Midbrain (tissue), 1 donor: Measurements from ENCODE around the gene UBXN10.
A peak's percentile ranks its signal among the peaks of the same experiment; 100 is the strongest.

Experiments
- DNase-seq: peaks from one replicate; lab custom pipeline; 2025; lab: John Stamatoyannopoulos, UW

The UBXN10 gene

DNA sequence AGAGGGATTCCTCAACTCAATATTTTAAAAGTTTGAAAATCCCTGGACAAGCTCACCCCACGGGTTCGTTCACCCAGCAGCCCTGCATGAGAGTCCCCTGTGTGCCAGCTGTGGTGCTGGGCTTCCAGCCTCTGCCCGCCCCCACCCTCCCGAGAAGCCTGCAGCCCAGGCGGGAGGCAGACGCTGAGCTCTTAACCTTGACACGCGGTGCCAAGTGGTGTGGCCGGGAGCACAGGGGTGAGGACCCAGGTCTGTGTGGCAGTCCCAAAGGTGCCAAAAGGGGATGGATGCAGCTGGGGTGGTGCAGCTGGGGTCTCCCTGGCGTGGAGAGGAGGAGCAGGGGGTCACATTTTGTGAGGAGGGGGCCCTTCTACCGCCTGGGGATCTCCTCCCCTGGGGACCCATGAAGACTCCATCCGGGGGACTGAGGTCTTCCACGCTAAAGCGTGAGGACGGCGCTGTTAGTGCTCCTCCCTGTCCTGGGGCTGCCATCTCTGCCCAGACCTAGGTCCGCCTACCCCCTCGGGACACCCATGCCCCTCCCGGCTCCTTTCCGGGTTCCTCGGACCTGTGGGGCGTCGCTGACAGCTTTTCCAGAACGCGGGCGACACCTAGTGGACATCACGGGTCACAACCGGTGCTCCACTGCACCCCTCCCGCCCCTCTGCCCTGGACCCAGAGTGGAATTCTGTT is 33.8 kb upstream of the UBXN10 start:
- peak; percentile 70 for DNase-seq

DNA sequence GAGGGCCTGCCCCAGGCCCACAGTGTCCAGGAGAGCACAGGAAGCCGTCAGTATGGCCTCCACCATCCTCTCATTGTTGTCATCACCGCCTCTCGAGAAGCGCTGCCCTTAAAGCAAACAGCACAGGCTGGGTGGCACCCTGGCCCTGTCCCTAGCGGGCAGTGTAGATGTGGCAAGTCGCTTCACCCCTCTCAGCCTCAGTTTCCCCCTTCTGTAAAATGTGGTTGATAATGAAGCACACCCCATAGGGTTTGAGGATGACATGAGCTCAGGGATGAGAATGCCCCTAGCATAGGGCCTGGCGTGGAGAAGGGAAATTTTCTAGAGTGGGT is 33.3 kb upstream of the UBXN10 start:
- DNase-seq, result no peak

DNA sequence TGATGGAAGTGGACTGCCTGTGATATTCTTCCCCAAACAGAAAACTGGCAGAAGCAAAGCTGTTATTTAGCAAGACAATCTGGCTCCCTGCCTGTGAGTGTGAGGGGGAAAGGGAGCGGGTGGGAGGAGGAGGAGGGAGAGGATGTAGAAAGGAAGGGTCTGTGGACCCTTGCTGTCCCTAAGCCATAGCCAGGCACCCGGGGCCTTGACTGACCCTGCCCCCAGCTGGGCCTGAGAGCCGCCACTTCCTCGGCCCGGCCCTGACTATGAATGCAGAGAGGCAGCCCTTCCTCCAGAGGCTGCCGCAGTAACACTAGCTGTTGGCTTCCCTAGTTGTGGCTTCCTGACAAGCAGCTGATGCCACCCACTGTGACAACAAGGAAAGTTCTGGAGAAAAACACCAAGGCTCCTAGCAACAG is 32.9 kb upstream of the UBXN10 start:
- peak; percentile 73 for DNase-seq

DNA sequence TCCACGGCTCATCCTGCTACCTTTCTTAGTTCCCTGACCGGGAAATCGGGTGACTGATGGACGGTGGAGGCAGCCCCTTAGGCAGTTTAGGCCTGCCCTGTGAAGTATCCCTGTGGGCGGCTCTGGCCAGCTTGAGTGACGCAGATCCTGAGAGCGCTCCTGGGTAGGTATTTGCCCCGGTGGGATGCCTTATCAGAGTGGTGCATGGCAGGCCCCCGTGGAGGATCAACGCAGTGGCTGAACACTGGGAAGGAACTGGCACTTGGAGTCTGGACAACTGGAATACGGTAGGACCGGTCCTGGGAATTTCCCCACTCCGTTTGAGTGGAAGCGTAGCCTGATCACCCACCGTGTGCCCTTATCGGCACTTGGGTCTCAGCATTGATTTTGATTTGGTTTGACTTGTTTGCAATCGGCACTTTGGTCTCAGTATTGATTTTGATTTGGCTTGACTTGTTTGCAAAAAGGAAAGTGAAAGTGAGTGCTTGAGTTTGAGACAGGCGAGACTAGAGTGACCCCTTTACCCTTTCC is 31.5 kb upstream of the UBXN10 start:
- no peak for DNase-seq

DNA sequence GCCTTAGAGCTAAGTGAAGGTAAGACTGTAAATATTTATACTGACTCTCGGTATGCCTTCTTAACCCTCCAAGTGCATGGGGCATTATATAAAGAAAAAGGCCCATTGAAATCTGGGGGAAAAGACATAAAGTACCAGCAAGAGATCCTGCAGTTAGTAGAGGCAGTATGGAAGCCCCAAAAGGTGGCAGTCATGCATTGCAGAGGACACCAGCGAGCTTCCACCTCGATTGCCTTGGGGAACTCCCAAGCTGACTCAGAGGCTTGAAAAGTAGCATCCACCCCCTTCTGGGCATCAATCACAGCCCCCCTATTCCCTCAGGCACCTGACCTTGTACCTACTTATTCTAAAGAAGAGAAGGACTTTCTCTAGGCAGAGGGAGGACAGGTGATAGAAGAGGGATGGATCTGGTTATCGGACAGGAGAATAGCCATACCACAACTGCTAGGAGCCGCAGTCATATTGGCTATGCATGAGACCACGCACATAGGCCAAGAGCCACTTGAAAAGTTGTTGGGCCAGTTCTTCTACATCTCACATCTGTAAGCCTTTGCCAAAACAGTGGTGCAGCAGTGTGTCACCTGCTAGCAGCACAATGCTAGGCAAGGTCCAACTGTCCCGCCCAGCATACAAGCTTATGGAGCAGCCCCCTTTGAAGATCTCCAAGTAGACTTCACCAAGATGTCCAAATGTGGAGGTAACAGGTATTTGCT is 27.4 kb upstream of the UBXN10 start:
- DNase-seq, result no peak

DNA sequence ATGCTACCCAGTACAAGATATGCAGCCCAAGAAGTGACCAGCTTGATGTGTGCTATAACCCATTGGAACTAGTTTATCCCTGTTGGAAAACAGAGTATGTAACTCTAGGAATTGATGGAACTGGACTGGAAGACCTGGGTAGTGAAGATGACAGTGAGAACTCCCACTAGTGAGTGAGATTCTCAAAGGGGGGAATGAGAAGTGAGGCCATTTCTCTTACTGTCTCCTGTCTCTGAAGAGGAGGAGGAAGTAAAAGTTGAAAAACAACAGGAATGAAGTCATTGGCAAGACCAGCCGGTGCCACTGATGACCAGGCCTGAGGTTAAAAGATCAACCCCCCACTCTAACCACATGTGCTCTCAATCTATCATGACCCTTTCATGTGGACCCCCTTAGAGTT is 25.9 kb upstream of the UBXN10 start:
- no peak for DNase-seq

DNA sequence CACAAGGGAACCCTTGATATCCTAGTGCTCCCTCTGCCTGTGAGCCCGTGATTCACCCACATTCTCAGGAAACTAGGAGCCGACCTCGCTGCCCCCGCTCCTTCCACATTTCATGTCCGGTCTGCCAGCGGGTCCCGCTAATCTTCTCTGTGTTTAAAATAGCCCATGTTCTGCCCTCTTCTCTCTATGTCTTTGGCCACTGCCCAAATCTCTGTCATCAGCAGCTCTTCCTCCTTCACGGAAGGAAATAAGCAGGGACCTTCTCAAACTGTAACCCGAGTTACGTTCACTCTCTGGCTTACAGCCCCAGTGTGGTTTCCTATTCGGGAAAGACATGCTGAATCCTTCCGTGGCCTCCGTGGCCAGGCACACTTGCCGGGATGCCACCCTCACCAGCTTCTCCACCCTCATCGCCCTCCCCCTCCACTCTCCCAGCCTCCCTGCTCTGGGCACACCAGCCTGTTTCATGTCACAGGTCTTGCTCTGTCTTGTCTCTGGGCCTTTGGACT is 21.1 kb upstream of the UBXN10 start:
- no peak for DNase-seq

DNA sequence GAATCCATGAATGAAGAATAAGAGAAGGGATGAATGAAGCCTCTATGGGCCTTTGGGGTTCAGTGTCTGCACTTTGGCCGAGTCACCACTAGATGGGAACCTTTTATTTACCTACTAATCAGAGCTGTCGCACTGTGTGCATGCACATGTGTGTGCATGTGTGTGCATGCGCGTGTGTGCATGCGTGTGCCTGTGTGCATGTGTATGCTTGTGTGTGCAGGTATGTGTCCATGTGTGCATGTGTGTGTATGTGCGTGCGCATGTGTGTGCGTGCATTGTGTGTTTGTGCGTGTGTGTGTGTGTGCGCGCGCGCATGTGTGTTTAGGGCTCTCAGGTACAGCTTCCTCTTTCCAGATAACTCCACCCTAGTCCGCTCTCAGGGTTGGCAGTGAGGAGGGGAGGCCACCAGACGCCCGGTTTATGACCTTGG is 20.4 kb upstream of the UBXN10 start:
- no peak for DNase-seq

DNA sequence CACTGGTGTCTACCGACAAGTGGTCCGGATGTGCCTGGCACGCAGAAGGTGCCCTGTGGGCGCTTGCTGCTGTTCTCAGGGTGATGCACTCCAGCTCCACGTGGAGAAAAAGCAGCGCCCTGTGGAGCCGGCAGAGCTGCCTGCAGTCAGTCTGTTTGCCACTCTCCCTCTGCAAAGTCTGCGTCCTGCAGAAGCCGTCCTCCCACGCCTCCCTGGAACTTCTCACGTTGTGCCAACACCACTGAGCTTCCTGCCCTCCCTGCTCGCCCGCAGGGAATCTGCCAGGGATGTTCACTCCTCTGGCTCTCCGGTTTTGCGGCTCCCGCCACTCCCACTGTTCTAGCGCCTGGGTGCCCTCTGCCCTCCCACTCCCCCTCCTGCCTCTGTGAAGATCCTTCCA is 19.8 kb upstream of the UBXN10 start:
- DNase-seq, result no peak

DNA sequence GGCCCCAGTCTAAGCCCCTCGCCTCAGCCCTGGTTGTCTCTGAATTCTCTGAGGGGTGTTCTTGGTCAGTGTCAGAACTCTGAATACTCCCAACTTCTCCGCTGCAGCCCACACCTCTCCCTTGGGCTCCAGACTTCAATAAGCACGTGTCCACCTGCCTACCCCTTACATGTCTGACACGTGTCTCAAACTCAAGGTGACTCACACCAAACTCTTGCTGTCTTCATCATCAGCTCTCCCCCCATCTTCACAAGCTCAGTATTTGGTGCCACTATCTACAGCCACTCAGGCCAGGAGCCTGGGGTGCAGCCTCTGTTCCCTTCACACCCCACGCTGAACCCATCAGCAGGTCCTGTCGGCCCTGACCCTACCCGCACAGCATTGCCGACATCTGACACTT is 18.8 kb upstream of the UBXN10 start:
- no peak for DNase-seq

DNA sequence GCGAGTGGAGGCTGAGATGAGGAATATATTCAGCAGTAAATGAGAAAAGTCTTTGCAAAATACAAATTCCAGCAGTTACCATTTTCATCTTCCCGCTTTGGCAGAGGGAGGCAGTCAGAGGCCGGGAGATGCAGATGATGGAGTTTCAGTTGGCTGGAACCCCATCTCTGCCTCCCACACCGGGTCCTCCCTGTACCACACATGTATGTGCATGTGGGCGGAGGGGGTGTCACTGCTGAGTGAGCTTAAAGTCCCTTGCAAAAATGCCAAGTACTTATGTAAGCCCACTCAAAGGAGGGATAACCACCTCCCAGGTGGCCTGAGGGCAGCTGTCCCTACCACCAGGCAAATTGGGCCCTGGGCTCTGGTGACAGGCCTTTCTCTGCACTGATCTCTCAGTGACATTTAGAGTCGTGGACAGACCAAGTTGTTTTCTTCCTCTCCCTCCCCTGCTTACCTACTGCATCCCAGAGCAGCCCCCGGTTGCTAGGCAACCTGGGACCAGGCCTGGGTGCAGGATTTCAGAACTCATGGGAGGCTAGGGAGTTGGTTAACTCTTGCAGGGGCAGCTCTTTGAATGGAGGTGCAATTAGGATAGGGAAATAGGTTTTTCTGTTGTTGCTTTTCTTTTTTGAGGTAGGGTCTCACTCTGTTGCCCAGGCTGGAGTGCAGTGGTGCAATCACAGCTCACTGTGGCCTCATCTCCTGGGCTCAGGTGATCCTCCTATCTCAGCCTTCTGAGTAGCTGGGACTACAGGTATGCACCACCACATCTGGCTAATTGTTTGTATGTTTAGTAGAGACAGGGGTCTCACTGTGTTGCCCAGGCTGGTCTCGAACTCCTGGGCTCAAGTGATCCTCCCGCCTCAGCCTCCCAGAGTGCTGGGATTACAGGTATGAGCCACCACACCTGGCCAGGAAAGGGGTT is 17.1 kb upstream of the UBXN10 start:
- DNase-seq, result no peak

DNA sequence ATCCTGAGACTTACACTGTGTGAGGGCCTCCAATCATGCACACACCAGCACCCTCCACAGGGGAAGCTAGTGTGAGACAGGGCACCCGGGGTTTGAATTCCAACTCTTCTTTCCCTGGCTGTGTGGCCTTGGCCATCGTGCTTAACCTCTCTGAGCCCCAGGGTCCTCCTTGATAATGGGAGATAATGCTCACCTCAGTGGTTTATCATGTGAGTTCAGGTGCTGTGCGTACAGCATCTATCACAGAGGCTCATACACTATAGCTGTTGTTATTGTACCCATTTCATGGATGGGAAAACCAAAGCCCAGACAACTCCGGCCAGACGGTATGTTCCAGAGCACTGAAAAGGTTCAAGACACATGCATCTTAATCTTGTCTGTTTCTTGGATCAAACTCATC is 16.0 kb upstream of the UBXN10 start:
- no peak for DNase-seq

DNA sequence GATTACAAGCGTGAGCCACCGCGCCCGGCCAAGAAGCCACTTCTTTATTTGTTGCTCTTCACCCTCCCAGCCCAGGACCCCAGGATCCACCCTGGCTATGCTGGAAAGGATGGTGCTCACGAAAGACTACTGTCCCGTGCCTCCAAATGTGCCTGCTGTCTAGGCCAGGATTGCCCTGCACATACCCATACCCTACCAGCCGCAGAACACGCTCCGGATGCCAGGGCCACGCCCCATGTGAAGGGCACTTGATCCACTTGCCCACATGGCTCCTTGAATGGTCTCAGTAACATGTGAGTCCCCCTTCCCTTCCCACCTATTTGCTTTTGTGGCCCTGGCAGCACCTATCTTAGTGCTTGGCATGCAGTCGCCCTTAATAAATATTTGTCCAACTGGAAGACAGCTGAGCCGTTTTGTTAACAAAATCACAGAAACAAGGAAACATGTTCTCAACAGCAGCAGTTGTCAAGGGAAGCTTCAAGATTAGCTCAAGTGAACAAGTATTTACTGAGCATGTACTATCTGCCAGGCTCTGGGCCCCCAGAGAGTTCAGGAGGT is 13.8 kb upstream of the UBXN10 start:
- DNase-seq, result no peak

DNA sequence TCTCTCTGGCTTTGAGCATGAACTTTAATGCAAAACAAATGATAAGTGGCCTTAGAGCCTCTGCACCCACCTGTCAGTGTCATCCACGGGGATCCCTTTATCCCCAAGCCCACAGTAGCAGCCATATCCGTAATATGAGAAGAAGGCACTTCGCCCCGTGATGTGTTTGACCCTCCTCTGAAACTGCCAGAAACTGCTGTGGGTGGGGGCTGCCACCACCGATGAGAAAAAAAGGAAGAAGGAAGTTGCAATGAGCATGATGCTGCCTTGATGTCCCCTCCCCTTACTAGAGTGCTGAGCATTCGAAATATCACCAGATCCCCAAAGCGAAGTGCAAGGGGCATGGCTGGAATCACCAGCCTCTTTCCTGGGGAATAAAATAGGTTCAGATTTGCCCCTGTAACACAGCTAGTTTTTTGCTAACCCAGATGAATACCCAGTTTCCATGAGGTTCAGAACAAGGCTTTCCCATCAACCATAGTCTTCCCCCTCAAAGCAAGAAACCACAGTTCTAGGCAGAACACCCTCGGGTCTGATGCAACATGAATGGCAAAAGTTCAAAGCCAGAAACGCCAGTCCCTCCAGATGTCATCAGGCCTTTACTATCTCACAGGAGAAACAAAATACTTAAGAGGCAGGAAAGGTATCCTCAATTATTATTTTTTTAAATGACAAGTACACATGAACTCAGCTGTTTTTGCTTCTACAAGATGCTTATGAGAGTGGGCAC is 10.8 kb upstream of the UBXN10 start:
- DNase-seq, result no peak

DNA sequence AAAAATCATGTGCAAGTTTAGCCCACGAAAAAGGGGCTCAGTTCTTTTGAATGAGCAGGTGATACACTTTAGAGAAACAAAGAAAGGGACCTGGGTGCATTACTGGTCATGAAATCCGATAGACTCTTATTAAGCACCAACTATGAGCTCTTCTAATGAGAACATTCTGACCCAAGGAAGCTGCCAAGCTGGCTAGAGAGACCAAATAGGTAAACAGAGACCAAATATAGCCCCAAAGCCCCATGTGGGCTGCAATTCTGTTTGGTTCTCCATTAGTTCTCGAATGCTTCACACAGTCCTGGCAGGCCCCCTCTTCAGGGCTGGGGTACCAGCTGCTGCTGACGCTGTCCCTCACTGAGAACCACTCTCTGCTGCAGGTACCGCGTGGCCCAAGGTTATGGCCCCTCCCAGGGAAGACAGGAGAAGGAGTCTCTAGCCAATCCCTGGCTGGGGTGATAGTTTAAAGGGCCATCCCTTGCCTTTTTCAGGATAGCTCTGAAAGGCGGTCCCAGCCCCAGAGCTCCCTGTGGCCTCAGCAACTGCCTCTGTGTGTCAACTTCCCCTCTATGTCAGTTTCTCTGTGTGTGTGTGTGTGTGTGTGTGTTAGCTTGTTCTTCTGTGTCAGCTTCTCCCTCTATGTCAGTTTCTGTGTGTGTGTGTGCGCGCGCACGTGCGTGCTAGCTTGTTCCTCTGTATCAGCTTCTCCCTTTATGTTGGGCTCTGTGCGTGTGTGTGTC is 7.1 kb upstream of the UBXN10 start:
- no peak for DNase-seq

DNA sequence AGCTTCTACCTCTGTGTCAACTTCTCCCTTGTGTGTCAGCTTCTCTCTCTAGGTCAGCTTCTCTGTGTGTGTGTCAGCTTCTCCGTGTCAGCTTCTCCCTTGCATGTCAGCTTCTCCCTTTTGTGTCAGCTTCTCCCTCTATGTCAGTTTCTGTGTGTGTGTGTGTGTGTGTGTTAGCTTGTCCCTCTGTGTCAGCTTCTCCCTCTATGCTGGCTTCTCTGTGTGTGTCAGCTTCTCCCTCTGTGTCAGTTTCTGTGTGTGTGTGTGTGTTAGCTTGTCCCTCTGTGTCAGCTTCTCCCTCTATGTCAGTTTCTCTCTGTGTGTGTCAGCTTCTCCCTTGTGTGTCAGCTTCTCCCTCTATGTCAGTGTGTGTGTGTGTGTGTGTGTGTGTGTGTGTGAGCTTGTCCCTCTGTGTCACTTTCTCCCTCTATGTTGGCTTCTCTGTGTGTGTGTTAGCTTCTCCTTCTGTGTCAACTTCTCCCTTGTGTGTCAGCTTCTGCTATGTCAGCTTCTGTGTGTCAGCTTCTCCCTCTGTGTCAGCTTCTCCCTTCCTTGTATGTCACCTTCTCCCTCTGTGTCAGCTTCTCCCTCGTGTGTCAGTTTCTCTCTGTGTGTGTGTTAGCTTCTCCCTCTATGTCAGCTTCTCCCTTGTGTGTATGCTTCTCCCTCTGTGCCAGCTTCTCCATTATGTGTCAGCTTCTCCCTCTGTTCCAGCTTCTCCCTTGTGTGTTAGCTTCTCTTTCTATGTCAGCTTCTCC is 6.3 kb upstream of the UBXN10 start:
- no peak for DNase-seq

DNA sequence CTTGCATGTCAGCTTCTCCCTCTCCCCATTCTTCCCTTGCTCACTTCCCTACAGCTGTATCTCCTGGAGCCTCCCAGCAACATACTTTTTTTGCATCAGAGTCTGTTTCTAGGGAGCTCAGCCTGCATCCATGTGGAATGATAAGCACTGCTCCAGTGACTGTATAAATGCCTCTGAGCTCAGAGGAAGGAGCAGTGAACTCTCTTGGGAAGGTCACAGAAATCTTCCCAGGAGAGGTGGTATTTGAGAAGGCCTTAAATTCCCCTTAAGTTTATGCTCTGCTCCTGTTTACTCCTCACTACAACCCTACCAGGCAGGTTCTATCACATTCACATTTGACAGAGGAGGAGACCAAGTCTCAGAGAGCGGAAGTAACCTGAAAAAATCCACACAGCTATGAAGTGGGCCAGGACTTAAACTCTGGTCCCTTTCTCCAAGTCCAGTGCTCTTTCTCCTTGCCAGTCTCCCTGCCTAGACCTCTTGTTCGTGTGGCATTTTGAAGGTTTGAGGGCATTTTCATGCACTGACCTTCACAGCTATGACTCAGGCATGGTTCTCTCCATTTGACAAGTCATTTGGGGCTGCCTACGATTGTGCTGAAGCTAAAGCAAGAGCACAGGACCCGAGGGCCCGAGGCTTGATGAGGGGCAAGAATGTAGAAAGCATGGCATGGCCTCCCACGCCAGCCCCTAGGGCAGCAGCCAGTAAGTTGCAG is 5.6 kb upstream of the UBXN10 start:
- no peak for DNase-seq

DNA sequence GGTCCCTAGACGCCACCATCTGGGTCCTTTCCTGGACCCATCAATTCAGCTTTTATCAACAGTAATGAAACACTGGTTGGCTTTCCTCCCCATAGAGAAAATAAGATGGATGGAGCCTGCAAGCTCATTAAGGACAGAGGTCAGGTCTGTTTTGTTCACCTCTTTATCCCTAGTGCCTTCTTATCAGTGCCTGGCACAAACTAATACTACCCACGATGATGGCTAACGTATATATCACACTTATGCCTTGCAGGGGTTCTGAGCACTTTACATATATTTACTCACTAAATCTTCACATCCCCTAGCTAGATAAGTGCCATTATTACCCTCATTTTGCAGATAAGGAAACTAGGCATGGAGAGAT is 5.1 kb upstream of the UBXN10 start:
- DNase-seq, result no peak

DNA sequence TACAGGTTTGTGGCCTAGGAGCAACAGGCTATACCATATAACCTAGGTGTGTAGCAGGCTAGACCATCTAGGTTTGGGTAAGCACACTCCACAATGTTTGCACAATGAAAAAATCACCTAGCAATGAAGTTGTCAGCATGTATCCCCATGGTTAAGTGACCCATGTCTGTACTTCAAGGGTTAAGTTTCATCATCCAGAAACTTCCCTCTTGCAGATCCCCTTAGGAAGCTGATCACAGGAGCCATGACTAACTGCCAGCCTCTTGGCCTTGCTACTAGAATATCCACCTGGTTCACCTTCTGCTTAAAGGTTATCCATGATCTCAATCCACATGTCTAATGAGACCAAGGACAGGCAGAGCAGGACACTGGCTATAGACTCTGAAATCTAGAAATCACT is 3.5 kb upstream of the UBXN10 start:
- DNase-seq, result no peak
